DOHH2 (cell line): Measurements from ENCODE around the gene NMNAT2.

Experiments used
- H3F3A ChIP-seq: fragments of 200-600 bp; sonication (generic), shearing (Covaris generic); 2 replicates; pipeline ENCODE4 v1.6.0; 2016; ENCODE audit warnings: antibody characterized with exemption, mild to moderate bottlenecking; ENCODE audit not compliant: control insufficient read depth, insufficient read depth
- H3K27ac ChIP-seq: fragments of 200-600 bp; sonication (generic); 2 replicates; pipeline ENCODE4 v1.5.1; 2014; ENCODE audit warnings: low read depth, mild to moderate bottlenecking, low read length, moderate library complexity
- H3K27me3 ChIP-seq: fragments of 200-600 bp; sonication (generic); 2 replicates; pipeline ENCODE4 v1.6.1; 2014; ENCODE audit warnings: mild to moderate bottlenecking, low read length, mixed read lengths; ENCODE audit not compliant: control insufficient read depth
- H3K36me3 ChIP-seq: fragments of 200-600 bp; sonication (generic); 2 replicates; pipeline ENCODE4 v1.6.1; 2014; ENCODE audit warnings: mild to moderate bottlenecking, low read length, moderate library complexity, mixed read lengths; ENCODE audit not compliant: control insufficient read depth
- H3K4me1 ChIP-seq: fragments of 200-600 bp; sonication (generic); 2 replicates; pipeline ENCODE4 v1.6.1; 2014; ENCODE audit warnings: mild to moderate bottlenecking, low read length, mixed read lengths; ENCODE audit not compliant: control insufficient read depth
- H3K4me2 ChIP-seq: fragments of 200-600 bp; sonication (generic); 2 replicates; pipeline ENCODE4 v1.6.0; 2014; ENCODE audit warnings: mild to moderate bottlenecking, low read length, moderate library complexity
- H3K4me3 ChIP-seq: fragments of 200-600 bp; sonication (generic); 2 replicates; pipeline ENCODE4 v1.5.1; 2014; ENCODE audit warnings: mild to moderate bottlenecking, low read length, mixed read lengths
- H3K79me2 ChIP-seq: fragments of 200-600 bp; sonication (generic); 2 replicates; pipeline ENCODE4 v1.6.1; 2014; ENCODE audit warnings: mild to moderate bottlenecking, low read length, mixed read lengths; ENCODE audit not compliant: control insufficient read depth
- H3K9me2 ChIP-seq: fragments of 200-600 bp; sonication (generic); replicated peaks from 2 replicates; pipeline ENCODE4 v1.6.1; 2014; ENCODE audit warnings: mild to moderate bottlenecking, low read length, mixed read lengths; ENCODE audit not compliant: control insufficient read depth
- H3K9me3 ChIP-seq: fragments of 200-600 bp; sonication (generic); 2 replicates; pipeline ENCODE4 v1.6.1; 2014; ENCODE audit warnings: antibody characterized with exemption, low read length, mixed read lengths; ENCODE audit not compliant: control insufficient read depth, insufficient read depth
- H4K20me1 ChIP-seq: fragments of 200-600 bp; sonication (generic); 2 replicates; pipeline ENCODE4 v1.6.0; 2014; ENCODE audit warnings: low read depth, mild to moderate bottlenecking, antibody characterized with exemption, low read length, moderate library complexity; ENCODE audit not compliant: control insufficient read depth, insufficient read depth
- EZH2phosphoT487 ChIP-seq: fragments of 200-600 bp; sonication (generic); IDR thresholded peaks from 2 replicates; pipeline ENCODE4 v1.6.1; 2017; ENCODE audit warnings: borderline replicate concordance, mild to moderate bottlenecking, antibody characterized with exemption, low read length, moderate library complexity, mixed read lengths
- TF ChIP-seq, protein P1 (sequence below): fragments of 200-600 bp; sonication (generic); IDR thresholded peaks from one replicate; pipeline ENCODE4 v1.5.1; 2014; ENCODE audit warnings: antibody characterized with exemption, mild to moderate bottlenecking, low read depth, low read length; ENCODE audit not compliant: poor library complexity, severe bottlenecking

NMNAT2 gene

DNA sequence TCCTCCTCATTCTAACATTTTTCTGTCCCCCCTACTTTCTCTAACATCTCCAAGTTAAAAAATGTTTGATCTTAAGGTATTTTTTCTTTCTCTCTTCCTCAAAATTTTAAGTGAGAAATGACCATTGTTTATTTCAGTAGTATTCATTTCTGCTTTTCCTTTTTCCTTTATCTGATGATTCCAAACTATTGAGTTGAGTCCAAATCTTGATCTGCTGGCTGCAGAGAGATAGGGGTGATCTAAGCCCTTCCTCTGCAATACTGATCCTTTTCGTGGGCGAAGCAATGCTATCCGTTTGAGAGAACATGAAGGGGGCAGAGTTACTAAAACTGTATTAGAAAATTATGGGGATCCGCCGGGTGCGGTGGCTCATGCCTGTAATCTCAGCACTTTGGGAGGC lies 516 bp upstream of the NMNAT2 start:
- H3K79me2 ChIP-seq: no peaks in the 10 kb centered on the region
- H3K27me3 ChIP-seq: peaks cover 6% of the 10 kb centered on the region; the same call in 1 of the 2 replicates
- H3K9me2 ChIP-seq: no peaks in the 10 kb centered on the region
- H3K4me1 ChIP-seq: no peaks in the 10 kb centered on the region
- no peaks in the 10 kb centered on the region for H3F3A ChIP-seq
- no peaks in the 10 kb centered on the region; the same call in 1 of the 2 replicates for H3K9me3 ChIP-seq
- H3K36me3 ChIP-seq: no peaks in the 10 kb centered on the region
- no peak overlapping the region for H3K27ac ChIP-seq
- no peak overlapping the region for H3K4me2 ChIP-seq
- H4K20me1 ChIP-seq: no peaks in the 10 kb centered on the region
- TF ChIP-seq EZH2phosphoT487: no peak
- TF ChIP-seq, protein P1, sequence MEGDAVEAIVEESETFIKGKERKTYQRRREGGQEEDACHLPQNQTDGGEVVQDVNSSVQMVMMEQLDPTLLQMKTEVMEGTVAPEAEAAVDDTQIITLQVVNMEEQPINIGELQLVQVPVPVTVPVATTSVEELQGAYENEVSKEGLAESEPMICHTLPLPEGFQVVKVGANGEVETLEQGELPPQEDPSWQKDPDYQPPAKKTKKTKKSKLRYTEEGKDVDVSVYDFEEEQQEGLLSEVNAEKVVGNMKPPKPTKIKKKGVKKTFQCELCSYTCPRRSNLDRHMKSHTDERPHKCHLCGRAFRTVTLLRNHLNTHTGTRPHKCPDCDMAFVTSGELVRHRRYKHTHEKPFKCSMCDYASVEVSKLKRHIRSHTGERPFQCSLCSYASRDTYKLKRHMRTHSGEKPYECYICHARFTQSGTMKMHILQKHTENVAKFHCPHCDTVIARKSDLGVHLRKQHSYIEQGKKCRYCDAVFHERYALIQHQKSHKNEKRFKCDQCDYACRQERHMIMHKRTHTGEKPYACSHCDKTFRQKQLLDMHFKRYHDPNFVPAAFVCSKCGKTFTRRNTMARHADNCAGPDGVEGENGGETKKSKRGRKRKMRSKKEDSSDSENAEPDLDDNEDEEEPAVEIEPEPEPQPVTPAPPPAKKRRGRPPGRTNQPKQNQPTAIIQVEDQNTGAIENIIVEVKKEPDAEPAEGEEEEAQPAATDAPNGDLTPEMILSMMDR: no peak
- no peak overlapping the region for H3K4me3 ChIP-seq

GRCh38 chr1:183416850-183417771 lies 1.1 kb downstream of the NMNAT2 start:
- H3K36me3 ChIP-seq: no peaks in the 10 kb centered on the region
- no peak overlapping the region for H3K27ac ChIP-seq
- H3K27me3 ChIP-seq: peaks cover 9% of the 10 kb centered on the region; the same call in 1 of the 2 replicates
- no peaks in the 10 kb centered on the region for H3K79me2 ChIP-seq
- H4K20me1 ChIP-seq: no peaks in the 10 kb centered on the region
- TF ChIP-seq, protein P1: no peak
- TF ChIP-seq EZH2phosphoT487: no peak
- H3K4me3 ChIP-seq: no peak overlapping the region
- H3K4me1 ChIP-seq: no peaks in the 10 kb centered on the region
- H3K4me2 ChIP-seq: no peak overlapping the region
- no peaks in the 10 kb centered on the region for H3K9me2 ChIP-seq
- H3K9me3 ChIP-seq: no peaks in the 10 kb centered on the region; the same call in 1 of the 2 replicates
- no peaks in the 10 kb centered on the region for H3F3A ChIP-seq

GRCh38 chr1:183414365-183414764 lies 3.8 kb downstream of the NMNAT2 start:
- Histone ChIP-seq H3F3A (no peaks in the 10 kb centered on the region), H3K79me2 (no peaks in the 10 kb centered on the region), H3K4me3 (no peak overlapping the region), H3K27me3 (0 out of 2 replicates have a peak, but pooled peaks cover 2% of the 10 kb centered on the region), H3K4me1 (no peaks in the 10 kb centered on the region), H3K9me3 (no peaks in the 10 kb centered on the region; the same call in 1 of the 2 replicates), H3K4me2 (no peak overlapping the region), H3K27ac (no peak overlapping the region), H4K20me1 (no peaks in the 10 kb centered on the region), H3K9me2 (no peaks in the 10 kb centered on the region), H3K36me3 (no peaks in the 10 kb centered on the region)
- TF ChIP-seq, protein P1: no peak
- no peak for TF ChIP-seq EZH2phosphoT487
